GM12875 (cell line): ENCODE measurements around the gene DNMT1.

Experiments
- H3K4me3 ChIP-seq: one replicate; pipeline ENCODE4 v1.5.1; 2011; ENCODE audit warnings: low read depth, low read length, control low read depth
- CTCF ChIP-seq: IDR thresholded peaks from 2 replicates; pipeline ENCODE4 v1.5.1; 2011; ENCODE audit warnings: low read depth, mild to moderate bottlenecking, control low read depth, inconsistent platforms, low read length, moderate library complexity, borderline replicate concordance; ENCODE audit not compliant: insufficient read depth

Gene DNMT1

GRCh38 chr19:10109528-10109927, 85.2 kb downstream of the DNMT1 start:
- H3K4me3 ChIP-seq = no peak overlapping the region
- no peak for TF ChIP-seq CTCF

DNA sequence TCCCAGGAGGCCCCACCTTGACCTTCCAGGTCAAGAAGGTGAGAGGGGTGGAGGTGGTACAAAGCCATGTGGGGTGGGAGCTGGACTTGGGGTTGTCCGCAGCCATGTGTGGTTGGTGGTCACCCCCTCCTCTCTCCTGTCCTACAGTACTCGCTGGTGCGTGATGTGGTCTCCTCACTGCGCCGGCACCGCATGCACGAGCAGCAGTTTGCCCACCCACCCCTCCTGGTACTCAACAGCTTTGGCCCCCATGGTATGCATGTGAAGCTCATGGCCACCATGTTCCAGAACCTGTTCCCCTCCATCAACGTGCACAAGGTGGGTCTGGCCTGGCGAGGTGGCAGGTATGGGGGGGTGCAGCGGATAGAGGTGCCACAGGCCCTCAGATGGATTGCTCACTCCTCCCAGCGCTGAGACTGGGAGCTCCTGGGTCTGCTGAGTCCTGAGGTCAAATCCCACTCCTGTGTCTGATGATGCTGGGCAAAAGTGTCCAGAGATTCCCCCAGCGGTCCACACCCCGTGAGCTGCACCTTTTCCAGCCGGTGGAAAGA, 86.9 kb downstream of the DNMT1 start:
- peak overlapping the region; percentile 97 for H3K4me3 ChIP-seq
- no peak for TF ChIP-seq CTCF

DNA sequence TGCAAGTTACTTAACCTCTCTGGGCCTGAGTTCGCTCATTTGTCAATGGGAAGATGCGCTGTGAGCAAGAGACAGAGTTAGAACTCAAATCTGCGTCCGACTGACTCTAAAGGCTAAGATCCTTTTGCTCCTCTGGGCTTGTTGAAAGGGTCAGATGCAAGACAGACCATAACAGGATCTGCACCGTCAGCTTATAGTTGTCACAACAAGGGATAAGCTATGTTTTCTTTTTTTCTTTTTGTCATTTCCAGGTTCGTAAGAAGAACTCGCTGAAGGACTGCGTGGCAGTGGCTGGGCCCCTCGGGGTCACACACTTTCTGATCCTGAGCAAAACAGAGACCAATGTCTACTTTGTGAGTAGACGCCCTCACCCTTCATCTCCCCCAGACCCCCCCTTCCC, 87.5 kb downstream of the DNMT1 start:
- TF ChIP-seq CTCF = no peak

GRCh38 chr19:10106100-10106936, 88.4 kb downstream of the DNMT1 start, which contains the start of gene PPAN:
TSS of gene PPAN (plus strand) at chr19:10106362. CDS start at chr19:10106395, 33 bp downstream.
- no peak for TF ChIP-seq CTCF

More for the DNA sequence above, 87.5 kb downstream of the DNMT1 start:
- H3K4me3 ChIP-seq = peak overlapping the region; percentile 97

GRCh38 chr19:10105509-10106099, 89.1 kb downstream of the DNMT1 start:
- TF ChIP-seq CTCF = no peak
- H3K4me3 ChIP-seq = peak overlapping the region; percentile 97

More at GRCh38 chr19:10106100-10106936, 88.4 kb downstream of the DNMT1 start, which contains the start of gene PPAN:
- H3K4me3 ChIP-seq = peak within 1 kb of the TSS; percentile 97

DNA sequence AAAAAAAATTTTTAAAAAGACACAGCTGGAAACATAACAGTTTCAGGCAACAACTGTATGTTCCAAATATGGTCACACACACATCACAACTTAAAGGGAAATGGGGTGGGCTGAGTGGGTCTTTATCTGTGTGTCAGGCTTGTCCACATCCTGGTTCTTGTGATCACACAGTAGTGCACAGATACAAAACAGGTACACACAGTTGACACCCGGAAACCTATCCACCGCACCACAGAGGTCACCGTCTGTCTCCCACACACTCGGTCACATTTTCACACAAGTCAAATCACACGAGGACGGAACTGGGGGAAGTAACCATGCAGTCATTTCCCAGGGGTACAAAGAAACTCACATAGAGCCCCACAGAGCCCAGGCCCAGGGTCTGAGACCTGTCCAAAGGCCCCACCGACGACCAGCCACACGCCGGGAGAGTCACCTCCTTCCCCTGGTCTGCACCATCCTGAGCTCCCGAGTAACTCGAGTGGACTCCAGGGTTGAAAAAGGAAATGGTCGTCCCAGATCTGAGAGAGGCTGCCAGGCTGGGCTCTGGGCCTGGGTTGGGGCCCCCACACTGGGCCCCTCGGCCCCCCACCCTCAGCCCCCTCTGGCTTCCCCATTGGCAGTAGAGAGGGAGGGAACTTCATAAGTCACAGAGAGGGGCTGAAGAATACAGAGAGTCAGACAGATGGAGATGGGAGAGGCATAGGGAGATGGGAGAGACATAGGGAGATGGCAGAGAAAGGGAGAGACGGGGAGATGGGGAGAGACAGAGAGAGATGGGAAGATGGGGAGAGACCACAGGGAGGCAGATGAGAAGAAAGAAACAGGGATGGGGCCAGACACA, 89.9 kb downstream of the DNMT1 start:
- TF ChIP-seq CTCF = no peak
- H3K4me3 ChIP-seq = peak overlapping the region; percentile 5
